Measurements from ENCODE around the gene ERICH4.
"Not testable (repeated sequence)": the region's sequence is repeated elsewhere in the genome, so short reads cannot be mapped to it uniquely, and the experiment has no call there.

Gene ERICH4

DNA sequence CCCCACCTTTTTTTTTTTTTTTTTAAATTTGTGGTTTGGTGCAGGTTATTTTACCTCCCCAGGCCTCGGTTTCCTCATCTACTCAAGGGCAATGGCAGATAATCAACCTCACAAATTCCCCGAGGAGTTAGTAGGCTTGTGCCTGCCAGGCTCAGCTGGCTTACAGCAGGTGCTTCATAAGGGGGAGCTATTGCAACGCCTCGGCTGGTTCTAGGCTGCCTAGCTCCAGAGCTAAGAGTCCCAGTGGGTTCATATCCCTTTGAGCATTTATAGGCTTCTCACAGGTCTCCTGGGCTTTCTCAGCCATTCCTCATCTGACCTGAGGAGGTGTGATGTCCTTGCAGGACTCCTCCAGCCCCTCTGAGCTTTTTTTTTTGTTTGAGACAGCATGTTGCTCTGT is 34.7 kb upstream of the ERICH4 start:
- CTCF ChIA-PET: interaction anchor here (0.6 kb wide), 2 partner anchors 161 to 497 kb away, joined by 3 to 8 read pairs; no protein-coding TSS in a partner anchor
- DNase-seq (ENCODE audit: low spot score): no peak
- TF ChIP-seq, protein P1, sequence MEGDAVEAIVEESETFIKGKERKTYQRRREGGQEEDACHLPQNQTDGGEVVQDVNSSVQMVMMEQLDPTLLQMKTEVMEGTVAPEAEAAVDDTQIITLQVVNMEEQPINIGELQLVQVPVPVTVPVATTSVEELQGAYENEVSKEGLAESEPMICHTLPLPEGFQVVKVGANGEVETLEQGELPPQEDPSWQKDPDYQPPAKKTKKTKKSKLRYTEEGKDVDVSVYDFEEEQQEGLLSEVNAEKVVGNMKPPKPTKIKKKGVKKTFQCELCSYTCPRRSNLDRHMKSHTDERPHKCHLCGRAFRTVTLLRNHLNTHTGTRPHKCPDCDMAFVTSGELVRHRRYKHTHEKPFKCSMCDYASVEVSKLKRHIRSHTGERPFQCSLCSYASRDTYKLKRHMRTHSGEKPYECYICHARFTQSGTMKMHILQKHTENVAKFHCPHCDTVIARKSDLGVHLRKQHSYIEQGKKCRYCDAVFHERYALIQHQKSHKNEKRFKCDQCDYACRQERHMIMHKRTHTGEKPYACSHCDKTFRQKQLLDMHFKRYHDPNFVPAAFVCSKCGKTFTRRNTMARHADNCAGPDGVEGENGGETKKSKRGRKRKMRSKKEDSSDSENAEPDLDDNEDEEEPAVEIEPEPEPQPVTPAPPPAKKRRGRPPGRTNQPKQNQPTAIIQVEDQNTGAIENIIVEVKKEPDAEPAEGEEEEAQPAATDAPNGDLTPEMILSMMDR (conservative IDR thresholded peaks at IDR 0.05; ENCODE audit: low read depth): no peak
- H3K27ac ChIP-seq: no peak overlapping the region
- POLR2A ChIA-PET (ENCODE audit: low non-redundant PET): no interaction called here

DNA sequence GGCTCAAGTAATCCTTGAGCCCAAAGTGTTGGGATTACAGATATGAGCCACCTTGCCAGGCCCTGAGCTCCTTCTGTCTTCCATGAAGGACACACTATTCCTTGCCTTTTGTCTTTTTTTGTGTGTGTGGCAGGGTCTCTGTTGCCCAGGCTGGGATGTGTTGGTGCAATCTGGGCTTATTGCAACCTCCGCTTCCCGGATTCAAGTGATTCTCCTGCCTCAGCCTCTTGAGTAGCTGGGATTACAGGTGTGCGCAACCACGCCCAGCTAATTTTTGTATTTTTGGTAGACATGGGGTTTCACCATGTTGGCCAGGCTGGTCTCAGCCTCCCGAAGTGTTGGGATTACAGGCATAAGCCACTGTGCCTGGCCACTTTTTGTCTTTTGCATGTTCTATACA is 34.1 kb upstream of the ERICH4 start:
- DNase-seq (ENCODE audit: low spot score); POLR2A ChIA-PET (ENCODE audit: low non-redundant PET): not testable (repeated sequence)
- CTCF ChIA-PET: interaction anchor here (0.6 kb wide), 1 partner anchor 160 kb away, joined by 8 read pairs; no protein-coding TSS in a partner anchor
- peak overlapping the region; percentile 42 for H3K27ac ChIP-seq

DNA sequence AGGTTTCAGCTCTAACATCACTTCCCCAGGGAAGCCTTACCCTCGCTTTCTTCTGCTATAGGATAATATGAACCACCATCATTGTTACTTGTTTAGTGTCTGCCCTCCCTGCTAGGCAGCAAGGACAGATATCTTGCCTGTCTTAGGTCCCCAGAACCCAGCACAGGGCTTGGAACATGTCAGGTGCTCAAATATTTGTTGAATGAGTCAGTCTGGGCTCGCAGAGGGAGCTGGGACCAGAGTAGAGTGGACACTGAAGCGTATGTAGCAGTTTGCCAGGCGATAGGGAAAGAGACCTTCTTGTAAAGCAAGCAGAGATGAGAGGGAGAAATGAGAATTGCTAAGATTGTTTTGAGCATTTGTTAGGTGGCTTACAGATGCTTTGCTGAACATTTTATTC is 33.7 kb upstream of the ERICH4 start:
- ChIA-PET POLR2A (ENCODE audit: low non-redundant PET) (no interaction called here), CTCF (no interaction called here)
- peak overlapping the region; percentile 42 for H3K27ac ChIP-seq

DNA sequence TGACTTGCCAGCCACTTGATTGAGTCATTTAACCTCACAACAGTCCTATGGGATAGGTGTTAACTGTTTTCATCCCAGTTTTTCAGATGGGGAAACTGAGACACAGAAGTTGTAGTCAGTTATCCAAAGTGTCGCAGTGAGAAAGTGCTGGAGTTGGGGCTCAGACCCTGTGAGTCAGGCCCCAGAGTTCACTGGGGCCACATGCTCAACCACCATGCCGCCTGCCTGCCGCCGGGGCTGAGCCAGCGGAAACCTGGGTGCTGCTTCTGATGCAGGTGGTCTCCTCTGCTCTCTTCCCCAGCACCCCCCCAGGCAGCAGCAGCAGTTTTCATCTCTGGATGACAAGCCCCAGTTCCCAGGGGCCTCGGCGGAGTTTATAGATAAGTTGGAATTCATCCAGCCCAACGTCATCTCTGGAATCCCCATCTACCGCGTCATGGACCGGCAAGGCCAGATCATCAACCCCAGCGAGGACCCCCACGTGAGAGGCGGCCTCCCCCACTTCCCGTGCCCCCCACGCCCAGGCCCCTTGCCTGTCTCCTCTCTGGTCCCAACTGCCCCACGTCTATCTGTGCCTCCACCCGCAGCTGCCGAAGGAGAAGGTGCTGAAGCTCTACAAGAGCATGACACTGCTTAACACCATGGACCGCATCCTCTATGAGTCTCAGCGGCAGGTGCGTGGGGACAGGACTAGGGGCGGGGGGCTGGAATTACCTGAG is 32.5 kb upstream of the ERICH4 start:
- DNase-seq (ENCODE audit: low spot score): no peak
- H3K27ac ChIP-seq: peak overlapping the region; percentile 79
- TF ChIP-seq, protein P1 (conservative IDR thresholded peaks at IDR 0.05; ENCODE audit: low read depth): no peak
- CTCF ChIA-PET: no interaction called here
- POLR2A ChIA-PET (ENCODE audit: low non-redundant PET): no interaction called here

More for the DNA sequence above, 33.7 kb upstream of the ERICH4 start:
- TF ChIP-seq, protein P1 (conservative IDR thresholded peaks at IDR 0.05; ENCODE audit: low read depth): no peak
- peak; percentile 43 for DNase-seq (ENCODE audit: low spot score)

DNA sequence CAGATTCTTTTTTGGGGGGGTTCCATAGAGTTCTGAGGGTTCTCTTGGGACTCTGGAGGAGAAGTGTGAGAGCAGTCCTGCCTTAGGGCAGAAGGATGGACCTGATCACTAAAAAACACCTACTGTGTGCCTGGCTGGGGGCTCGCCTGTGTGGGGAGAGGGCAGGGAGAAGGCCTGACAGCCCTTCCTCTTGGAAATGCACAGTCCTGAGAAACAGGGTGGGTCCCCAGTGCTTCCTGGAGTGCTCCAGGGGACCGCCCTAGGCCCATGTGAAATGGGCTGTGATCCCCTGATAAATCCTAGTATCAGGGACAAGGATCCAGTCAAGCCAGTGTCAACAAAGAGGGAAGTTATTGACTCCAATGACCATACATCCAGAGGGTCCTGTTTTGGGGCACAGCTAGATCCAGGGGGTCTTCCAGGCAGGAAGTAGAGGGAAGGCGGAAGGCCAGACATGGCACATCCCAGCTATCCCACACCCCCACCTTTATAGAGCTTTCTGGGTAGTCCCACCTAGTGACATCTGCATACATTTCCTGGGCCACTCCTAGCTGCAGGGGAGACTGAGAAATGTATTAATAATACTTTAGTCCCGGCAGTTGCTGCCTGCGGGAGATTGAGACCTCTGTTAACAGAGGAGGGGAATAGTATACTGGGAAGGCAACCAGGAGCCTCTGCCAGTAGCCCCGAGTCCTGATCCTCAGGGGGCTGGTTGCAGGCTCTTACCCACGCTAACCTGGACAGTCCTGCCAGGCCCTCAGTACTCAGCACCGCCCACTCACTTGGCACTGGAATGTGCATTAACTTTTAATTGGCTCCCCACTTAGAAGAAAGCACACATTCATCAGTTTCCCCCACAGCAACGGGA is 31.6 kb upstream of the ERICH4 start:
- DNase-seq (ENCODE audit: low spot score): no peak
- CTCF ChIA-PET: no interaction called here
- H3K27ac ChIP-seq: peak overlapping the region; percentile 79
- TF ChIP-seq, protein P1 (conservative IDR thresholded peaks at IDR 0.05; ENCODE audit: low read depth): no peak
- POLR2A ChIA-PET (ENCODE audit: low non-redundant PET): no interaction called here

DNA sequence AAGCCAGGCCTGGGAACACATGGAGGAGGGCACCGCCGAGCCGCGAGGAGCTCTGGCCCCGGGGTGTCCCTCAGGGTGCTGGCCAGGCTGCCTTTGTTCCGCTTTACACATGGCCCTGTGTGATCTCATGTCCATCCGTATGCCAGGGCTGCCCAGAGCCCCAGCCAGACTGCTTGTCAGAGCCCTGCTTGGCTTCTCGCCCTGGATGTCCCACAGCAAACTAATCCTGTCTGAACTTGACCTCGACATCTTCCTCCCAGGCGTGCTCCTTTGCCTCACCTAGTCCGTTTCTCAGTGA is 31.0 kb upstream of the ERICH4 start:
- TF ChIP-seq, protein P1 (conservative IDR thresholded peaks at IDR 0.05; ENCODE audit: low read depth): no peak
- CTCF ChIA-PET: no interaction called here
- peak overlapping the region; percentile 79 for H3K27ac ChIP-seq
- POLR2A ChIA-PET (ENCODE audit: low non-redundant PET): no interaction called here
- no peak for DNase-seq (ENCODE audit: low spot score)

DNA sequence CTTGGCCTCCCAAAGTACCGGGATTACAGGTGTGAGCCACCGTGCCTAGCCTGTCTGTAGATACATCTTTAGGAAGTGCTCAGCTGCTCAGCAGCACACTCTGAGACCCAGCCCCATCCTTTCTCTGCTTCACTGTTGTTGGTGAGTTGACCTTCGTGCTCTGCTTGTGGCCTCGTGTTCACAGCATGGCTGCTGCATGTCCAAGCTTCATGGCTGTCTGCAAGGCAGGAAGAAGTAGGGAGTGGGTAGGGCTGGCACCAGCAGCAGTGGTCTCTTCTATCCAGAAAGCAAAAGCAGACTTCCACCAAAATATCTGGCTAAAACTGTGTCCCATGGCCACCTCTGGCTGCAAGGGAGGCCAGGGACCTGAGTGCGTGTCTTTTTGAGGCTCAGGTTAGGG is 30.0 kb upstream of the ERICH4 start:
- TF ChIP-seq, protein P1 (conservative IDR thresholded peaks at IDR 0.05; ENCODE audit: low read depth): no peak
- peak overlapping the region; percentile 79 for H3K27ac ChIP-seq
- POLR2A ChIA-PET (ENCODE audit: low non-redundant PET): no interaction called here
- no peak for DNase-seq (ENCODE audit: low spot score)
- CTCF ChIA-PET: no interaction called here

All from RWPE1 (cell line).